HepG2 (cell line): ENCODE measurements around the gene METAP1. TPM values are rescaled to one million over a fixed set of nuclear protein-coding genes. Genes with fewer than 3 reads are reported as not detected.

Source experiments
- ARID5B ChIP-seq: IDR thresholded peaks from 2 replicates; pipeline ENCODE4 v1.4.0; 2020; ENCODE audit warnings: mild to moderate bottlenecking, missing genetic modification reagents
- CENPX ChIP-seq: sonication (generic); formaldehyde crosslinking; IDR thresholded peaks from 2 replicates; pipeline ENCODE4 v1.9.0; 2021; ENCODE audit warnings: mild to moderate bottlenecking, missing genetic modification reagents, moderate library complexity
- DR1 ChIP-seq: sonication (generic); formaldehyde crosslinking; IDR thresholded peaks from 2 replicates; pipeline ENCODE4 v1.8.0; 2021; ENCODE audit warnings: mild to moderate bottlenecking, missing genetic modification reagents, inconsistent platforms
- IRX3 ChIP-seq: sonication (generic); formaldehyde crosslinking; IDR thresholded peaks from 2 replicates; pipeline ENCODE4 v1.8.1; 2023; ENCODE audit warnings: mild to moderate bottlenecking, low read depth, missing genetic modification reagents, borderline replicate concordance
- NRL ChIP-seq: sonication (generic); formaldehyde crosslinking; IDR thresholded peaks from 2 replicates; pipeline ENCODE4 v1.5.0; 2020; ENCODE audit warnings: missing genetic modification reagents, mild to moderate bottlenecking, moderate library complexity, borderline replicate concordance
- RELA ChIP-seq: sonication (generic); formaldehyde crosslinking; IDR thresholded peaks from 2 replicates; pipeline ENCODE4 v1.4.0; 2020; ENCODE audit warnings: missing genetic modification reagents
- SMYD3 ChIP-seq: sonication (generic); formaldehyde crosslinking; IDR thresholded peaks from 2 replicates; pipeline ENCODE4 v1.8.1; 2023; ENCODE audit warnings: mild to moderate bottlenecking, missing genetic modification reagents
- SRF ChIP-seq: IDR thresholded peaks from 2 replicates; pipeline ENCODE4 v1.6.1; 2011; ENCODE audit warnings: mild to moderate bottlenecking, low read depth, low read length, moderate library complexity
- STAT6 ChIP-seq: sonication (generic); formaldehyde crosslinking; IDR thresholded peaks from 2 replicates; pipeline ENCODE4 v1.4.0; 2020; ENCODE audit warnings: missing genetic modification reagents, mild to moderate bottlenecking, borderline replicate concordance
- TBL1XR1 ChIP-seq: fragments of 150-350 bp; IDR thresholded peaks from 2 replicates; pipeline ENCODE4 v1.6.1; 2014; ENCODE audit warnings: borderline replicate concordance, low read length; ENCODE audit not compliant: partially characterized antibody
- WIZ ChIP-seq: sonication (generic); formaldehyde crosslinking; IDR thresholded peaks from 2 replicates; pipeline ENCODE4 v1.5.1; 2020; ENCODE audit warnings: mild to moderate bottlenecking, missing genetic modification reagents
- ZBTB20 ChIP-seq: sonication (generic); formaldehyde crosslinking; IDR thresholded peaks from 2 replicates; pipeline ENCODE4 v1.8.1; 2023; ENCODE audit warnings: missing genetic modification reagents, low read depth, mild to moderate bottlenecking, borderline replicate concordance
- ZFX ChIP-seq: sonication (generic); formaldehyde crosslinking; IDR thresholded peaks from 2 replicates; pipeline ENCODE4 v1.4.0; 2020; ENCODE audit warnings: mild to moderate bottlenecking, low read depth, missing genetic modification reagents, moderate library complexity
- ZNF24 ChIP-seq: fragments of 450-650 bp; IDR thresholded peaks from 2 replicates; pipeline ENCODE4 v1.6.1; 2017; ENCODE audit warnings: antibody characterized with exemption, mild to moderate bottlenecking
- ZNF3 ChIP-seq: IDR thresholded peaks from 2 replicates; pipeline ENCODE4 v1.7.0; 2017; ENCODE audit warnings: inconsistent platforms
- polyA plus RNA-seq, 8 experiments: library from polyadenylated mRNA; depleted of rRNA in 3 of 8; stranded (reverse) in 7 of 8; unstranded in 1 of 8; fragments of >200 nt; fragmentation: Illumina TruSeq in 4 of 8; extraction: Trizol in 4 of 8; gene quantifications; 2 replicates each; pipeline versions ENCODE4 v1.2.1 to v1.2.3, GENCODE V29; 2011 to 2016; ENCODE audit warnings: low read depth in 4 of 8, missing spikeins in 1 of 8, mixed read lengths in 1 of 8; ENCODE audit not compliant: insufficient read depth in 1 of 8
- total RNA-seq, 5 experiments: library from RNA; depleted of rRNA; stranded (reverse); fragments of >200 nt; fragmentation: Illumina TruSeq; extraction: Trizol; gene quantifications; 2 replicates each; pipeline ENCODE4 v1.2.3, GENCODE V29; 2016; ENCODE audit warnings: low read depth in 1 of 5
- TF ChIP-seq, protein P1 (sequence below): sonication (generic); formaldehyde crosslinking; IDR thresholded peaks from 2 replicates; pipeline ENCODE4 v1.8.1; 2023; ENCODE audit warnings: missing genetic modification reagents, mild to moderate bottlenecking, borderline replicate concordance
- TF ChIP-seq, protein P2 (sequence below): sonication (generic); formaldehyde crosslinking; IDR thresholded peaks from 2 replicates; pipeline ENCODE4 v1.4.0; 2020; ENCODE audit warnings: missing genetic modification reagents
- TF ChIP-seq, protein P3 (sequence below): sonication (generic); formaldehyde crosslinking; IDR thresholded peaks from 2 replicates; pipeline ENCODE4 v1.4.0; 2020; ENCODE audit warnings: missing genetic modification reagents; ENCODE audit errors: not compliant biosample characterization
- TF ChIP-seq, protein P4 (sequence below): IDR thresholded peaks from 2 replicates; pipeline ENCODE4 v1.6.1; 2016; ENCODE audit warnings: mild to moderate bottlenecking, missing biosample characterization, missing genetic modification reagents

METAP1 gene
- total and polyA plus RNA-seq, 2 of the 13 experiments (the other 11 are each of a cell fraction or from before 2014, with no cell fraction given) = 44.9 to 53.5 TPM

GRCh38 chr4:99088481-99089365 is 93.2 kb downstream of the METAP1 start, which contains the start of gene ADH5 (continued):
- TF ChIP-seq, protein P1, sequence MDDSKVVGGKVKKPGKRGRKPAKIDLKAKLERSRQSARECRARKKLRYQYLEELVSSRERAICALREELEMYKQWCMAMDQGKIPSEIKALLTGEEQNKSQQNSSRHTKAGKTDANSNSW (CRISPR knock-in tag) = 0 out of 2 replicates have a peak, but pooled peaks have one; percentile 33
- TF ChIP-seq ZNF24 = no peak
- TF ChIP-seq NRL (CRISPR knock-in tag) = peak; percentile 36; the same call in 1 of the 2 replicates
- peak; percentile 94; the same call in 1 of the 2 replicates for TF ChIP-seq IRX3 (CRISPR knock-in tag)
- peak; percentile 62 for TF ChIP-seq ARID5B (CRISPR knock-in tag)
- no peak for TF ChIP-seq TBL1XR1
- 0 out of 2 replicates have a peak, but pooled peaks have one; percentile 20 for TF ChIP-seq ZBTB20
- TF ChIP-seq ZNF3 (CRISPR knock-in tag) = no peak
- TF ChIP-seq DR1 (CRISPR knock-in tag) = peak; percentile 73
- TF ChIP-seq, protein P2, sequence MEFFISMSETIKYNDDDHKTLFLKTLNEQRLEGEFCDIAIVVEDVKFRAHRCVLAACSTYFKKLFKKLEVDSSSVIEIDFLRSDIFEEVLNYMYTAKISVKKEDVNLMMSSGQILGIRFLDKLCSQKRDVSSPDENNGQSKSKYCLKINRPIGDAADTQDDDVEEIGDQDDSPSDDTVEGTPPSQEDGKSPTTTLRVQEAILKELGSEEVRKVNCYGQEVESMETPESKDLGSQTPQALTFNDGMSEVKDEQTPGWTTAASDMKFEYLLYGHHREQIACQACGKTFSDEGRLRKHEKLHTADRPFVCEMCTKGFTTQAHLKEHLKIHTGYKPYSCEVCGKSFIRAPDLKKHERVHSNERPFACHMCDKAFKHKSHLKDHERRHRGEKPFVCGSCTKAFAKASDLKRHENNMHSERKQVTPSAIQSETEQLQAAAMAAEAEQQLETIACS (CRISPR knock-in tag) = peak; percentile 58; the same call in 1 of the 2 replicates
- no peak for TF ChIP-seq CENPX (CRISPR knock-in tag)
- TF ChIP-seq, protein P3, sequence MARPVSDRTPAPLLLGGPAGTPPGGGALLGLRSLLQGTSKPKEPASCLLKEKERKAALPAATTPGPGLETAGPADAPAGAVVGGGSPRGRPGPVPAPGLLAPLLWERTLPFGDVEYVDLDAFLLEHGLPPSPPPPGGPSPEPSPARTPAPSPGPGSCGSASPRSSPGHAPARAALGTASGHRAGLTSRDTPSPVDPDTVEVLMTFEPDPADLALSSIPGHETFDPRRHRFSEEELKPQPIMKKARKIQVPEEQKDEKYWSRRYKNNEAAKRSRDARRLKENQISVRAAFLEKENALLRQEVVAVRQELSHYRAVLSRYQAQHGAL (CRISPR knock-in tag) = peak; percentile 4
- TF ChIP-seq SMYD3 = no peak; the same call in 1 of the 2 replicates
- TF ChIP-seq WIZ = no peak; the same call in 1 of the 2 replicates
- 0 out of 2 replicates have a peak, but pooled peaks have one; percentile 43 for TF ChIP-seq STAT6 (CRISPR knock-in tag)
- peak; percentile 91 for TF ChIP-seq ZFX
- no peak for TF ChIP-seq RELA (CRISPR knock-in tag)
- no peak for TF ChIP-seq SRF
- TF ChIP-seq, protein P4, sequence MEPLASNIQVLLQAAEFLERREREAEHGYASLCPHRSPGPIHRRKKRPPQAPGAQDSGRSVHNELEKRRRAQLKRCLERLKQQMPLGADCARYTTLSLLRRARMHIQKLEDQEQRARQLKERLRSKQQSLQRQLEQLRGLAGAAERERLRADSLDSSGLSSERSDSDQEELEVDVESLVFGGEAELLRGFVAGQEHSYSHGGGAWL = peak; percentile 51
